K562 (cell line): Measurements from ENCODE around the gene ZBTB16. TPM values are rescaled to one million over a fixed set of nuclear protein-coding genes. Genes with fewer than 3 reads are reported as not detected.

Source experiments
- ATAC-seq: fragments of 200-7000 bp; cut with Tn5 transposase; 3 replicates; pipeline ENCODE4 v1.9.1; 2020; ENCODE audit warnings: moderate library complexity
- BruUV-seq: library from RNA; stranded (reverse); fragments of 400-500 nt; replicated peaks from 2 replicates; lab custom pipeline; 2021; lab: Mats Ljungman, UMichigan
- CTCF ChIA-PET: fragments of 300-600 bp; formaldehyde crosslinking; extraction: SDS; loops from one replicate; lab custom pipeline; 2021; ENCODE audit warnings: low intra/inter-chr PET ratio; lab: Yijun Ruan, JAX
- POLR2A ChIA-PET: fragments of 300-600, 350-650 bp; sonication (Branson Sonifier 250); formaldehyde crosslinking; extraction: SDS; loops from one replicate; lab custom pipeline; 2021; ENCODE audit warnings: antibody characterized with exemption, inconsistent platforms; lab: Yijun Ruan, JAX
- DNase-seq, 4 experiments: peaks; one replicate each; pipeline versions ENCODE4 v3.0.0 to v3.0.0-alpha.2; 2011 to 2018; ENCODE audit warnings: low spot score in 3 of 4, mixed read lengths in 3 of 4; ENCODE audit errors: extremely low read depth in 1 of 4
- FAIRE-seq: peaks from 2 replicates; lab custom pipeline; 2011; peaks lifted over from hg19 to GRCh38; lab: Jason Lieb, UNC
- H2AFZ ChIP-seq: 2 replicates; pipeline ENCODE4 v1.6.0; 2011; ENCODE audit warnings: low read depth, low read length, control low read depth, inconsistent platforms
- H3K27ac ChIP-seq: fragments of 200-600 bp; 3 replicates; pipeline ENCODE4 v1.8.0; 2011; ENCODE audit warnings: low read depth, mild to moderate bottlenecking, control low read depth, inconsistent platforms, low read length, moderate library complexity, mixed read lengths; ENCODE audit errors: extremely low read depth
- H3K27me3 ChIP-seq, 2 experiments: fragments of 300-600 bp in 1 of 2; 2 replicates in 1 of 2; 3 replicates in 1 of 2; pipeline versions ENCODE4 v1.6.0 to v1.8.0; 2011; ENCODE audit warnings: inconsistent platforms in 2 of 2, low read length in 2 of 2, mild to moderate bottlenecking in 1 of 2, mixed read lengths in 1 of 2, moderate library complexity in 1 of 2; ENCODE audit not compliant: control insufficient read depth in 2 of 2, insufficient read depth in 2 of 2
- H3K36me3 ChIP-seq: fragments of 300-600 bp; 3 replicates; pipeline ENCODE4 v1.8.0; 2011; ENCODE audit warnings: mild to moderate bottlenecking, low read length, inconsistent platforms; ENCODE audit not compliant: control insufficient read depth, insufficient read depth
- H3K4me1 ChIP-seq, 2 experiments: fragments of 200-600 bp in 1 of 2; replicated peaks in 1 of 2; 2 replicates in 1 of 2; 3 replicates in 1 of 2; pipeline versions ENCODE4 v1.5.1 to v1.8.0; 2011; ENCODE audit warnings: inconsistent platforms in 2 of 2, low read length in 2 of 2, mild to moderate bottlenecking in 1 of 2, mixed read lengths in 1 of 2, moderate library complexity in 1 of 2; ENCODE audit not compliant: control insufficient read depth in 2 of 2, insufficient read depth in 2 of 2
- H3K4me2 ChIP-seq: 2 replicates; pipeline ENCODE4 v1.6.1; 2011; ENCODE audit warnings: low read length, control low read depth, inconsistent platforms, mixed read lengths; ENCODE audit not compliant: insufficient read depth
- H3K4me3 ChIP-seq: fragments of 200-600 bp; sonication (generic), shearing (Covaris generic); 2 replicates; pipeline ENCODE4 v1.5.1; 2016; ENCODE audit warnings: control low read depth, inconsistent platforms
- H3K79me2 ChIP-seq: fragments of 200-600 bp; 3 replicates; pipeline ENCODE4 v1.8.0; 2011; ENCODE audit warnings: low read length, inconsistent platforms; ENCODE audit not compliant: control insufficient read depth, insufficient read depth
- H3K9ac ChIP-seq, 2 experiments: 2 replicates each; pipeline versions ENCODE4 v1.6.0 to v1.6.1; 2011; ENCODE audit warnings: low read depth in 2 of 2, low read length in 2 of 2, control low read depth in 1 of 2, inconsistent platforms in 1 of 2, mild to moderate bottlenecking in 1 of 2, mixed read lengths in 1 of 2; ENCODE audit not compliant: insufficient read depth in 1 of 2
- H3K9me1 ChIP-seq: one replicate; pipeline ENCODE4 v1.6.0; 2011; ENCODE audit warnings: inconsistent platforms, mild to moderate bottlenecking, low read length, moderate library complexity; ENCODE audit not compliant: control insufficient read depth, insufficient read depth
- H3K9me3 ChIP-seq: replicated peaks from 2 replicates; pipeline ENCODE4 v1.5.1; 2011; ENCODE audit warnings: low read depth, low read length, inconsistent platforms; ENCODE audit not compliant: control insufficient read depth, insufficient read depth
- H4K20me1 ChIP-seq: replicated peaks from 2 replicates; pipeline ENCODE4 v1.6.1; 2011; ENCODE audit warnings: low read length, inconsistent platforms, mixed read lengths; ENCODE audit not compliant: control insufficient read depth, insufficient read depth
- CAMTA2 ChIP-seq: fragments of 250-450 bp; sonication (Bioruptor Pico); conservative IDR thresholded peaks from 2 replicates; pipeline ENCODE4 v1.5.1; 2022
- FOSL1 ChIP-seq: fragments of 200-800 bp; sonication (Bioruptor generic); conservative IDR thresholded peaks from 2 replicates; pipeline ENCODE4 v1.6.1; 2016; ENCODE audit warnings: missing genetic modification characterization, missing compliant biosample characterization
- IRF2 ChIP-seq: sonication (generic); formaldehyde crosslinking; IDR thresholded peaks from 2 replicates; pipeline ENCODE4 v1.8.1; 2022; ENCODE audit warnings: mild to moderate bottlenecking, missing genetic modification reagents
- U2AF2 ChIP-seq: fragments of 200-400 bp; formaldehyde crosslinking; optimal IDR thresholded peaks from 2 replicates; pipeline ENCODE3; 2017; ENCODE audit warnings: low read depth, mild to moderate bottlenecking, low read length
- WGBS: fragments of 100-300 bp; shearing (Covaris generic); methylation state at CpG from one replicate; pipeline ENCODE4 v1.1.6; 2016; ENCODE audit warnings: low coverage, mixed read lengths; ENCODE audit not compliant: insufficient coverage; ENCODE audit errors: missing lambda C conversion rate; 5-methylcytosine and 5-hydroxymethylcytosine counted together
- in situ Hi-C: fragments of 300-500 bp; cut with MboI; formaldehyde crosslinking; loops from 4 replicates; pipeline ENCODE4 v1.15.0; 2018; ENCODE audit warnings: inconsistent platforms, mixed read lengths
- intact Hi-C: fragments of 100-400 bp; cut with micrococcal nuclease; formaldehyde crosslinking; loops from 2 replicates; pipeline ENCODE4 v1.14.2; 2022
- polyA plus RNA-seq, 8 experiments: library from polyadenylated mRNA; depleted of rRNA in 4 of 8; stranded (reverse) in 5 of 8; unstranded in 3 of 8; fragments of >200 nt; fragmentation: Nextera tagmentation in 2 of 8; fragmentation: Illumina TruSeq in 1 of 8; extraction: Ambion mirVana in 2 of 8; extraction: Trizol in 1 of 8; gene quantifications; 2 replicates each; pipeline versions ENCODE4 v1.2.1 to v1.2.3, GENCODE V29; 2011 to 2014; ENCODE audit warnings: inconsistent platforms in 1 of 8, missing spikeins in 1 of 8
- total RNA-seq, 7 experiments: library from RNA; depleted of rRNA in 6 of 7; stranded (reverse); fragments of >200 nt in 6 of 7; fragmentation: Illumina TruSeq in 2 of 7; extraction: Trizol in 2 of 7; gene quantifications; 2 replicates each; pipeline versions ENCODE4 v1.2.1 to v1.2.3, GENCODE V29; 2011 to 2021; ENCODE audit warnings: low replicate concordance in 1 of 7
- TF ChIP-seq, protein P1 (sequence below): fragments of 450-650 bp; IDR thresholded peaks from 2 replicates; pipeline ENCODE4 v1.6.1; 2017; ENCODE audit warnings: antibody characterized with exemption, mild to moderate bottlenecking

Gene ZBTB16
- total and polyA plus RNA-seq, 9 of the 15 experiments (the other 6 are each of a cell fraction or from before 2014, with no cell fraction given): 0.06 to 0.40 (median 0.24) TPM; not detected in 4

DNA sequence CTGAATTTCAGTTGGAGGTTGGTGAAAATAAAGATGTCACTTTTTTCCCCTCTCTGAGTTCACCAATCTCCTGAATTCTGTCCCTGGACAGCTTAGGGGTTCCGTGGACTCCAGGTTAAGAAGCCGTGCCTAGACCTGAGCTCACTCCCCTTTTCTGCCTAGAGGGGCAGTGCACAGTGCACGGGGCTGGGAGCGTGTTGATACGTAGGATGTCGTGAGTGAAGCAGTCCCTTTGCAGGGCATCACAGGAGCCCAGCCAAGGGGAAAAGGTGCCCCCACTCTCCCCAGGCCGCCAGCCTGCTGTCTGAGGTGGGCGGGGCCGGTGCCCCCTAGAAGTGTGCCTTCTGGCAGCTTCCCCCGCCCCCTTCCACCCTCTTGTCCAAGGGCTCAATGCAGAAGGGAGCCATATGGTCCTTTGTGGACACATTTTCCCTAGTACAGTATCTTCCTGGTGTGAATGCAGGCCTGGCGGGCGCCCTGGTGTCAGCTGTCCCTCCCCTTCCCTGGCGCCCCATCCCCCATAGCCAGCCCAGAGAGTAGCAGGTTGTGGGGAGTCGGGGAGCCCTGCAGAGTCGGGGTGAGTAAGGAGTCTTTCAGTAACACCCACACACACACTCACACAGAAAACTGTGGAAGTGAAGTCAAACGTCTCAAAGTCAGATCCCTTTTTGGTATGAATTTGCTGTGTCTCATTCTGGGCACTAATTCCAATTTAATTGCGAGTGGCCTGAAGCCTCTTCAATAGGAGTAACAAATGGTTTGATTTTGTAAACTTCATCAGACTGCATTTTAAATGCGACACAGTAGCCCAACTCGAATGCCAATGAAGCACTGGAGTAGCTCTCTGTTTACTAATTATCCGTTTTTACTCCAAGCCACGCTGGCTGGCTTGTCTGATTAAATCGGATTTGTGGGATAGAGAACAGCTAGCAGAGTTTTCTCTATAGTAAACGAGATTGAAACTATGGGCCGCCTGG, 169.2 kb downstream of the ZBTB16 start:
- Histone ChIP-seq H3K9me3 (no peaks in the 10 kb centered on the region), H3K36me3 (no peaks in the 10 kb centered on the region), H3K79me2 (no peaks in the 10 kb centered on the region), H3K4me1 (peaks cover 20% of the 10 kb centered on the region in 2 experiments), H2AFZ (peak overlapping the region; percentile 66), H3K9me1 (no peaks in the 10 kb centered on the region), H3K27me3 (no peaks in the 10 kb centered on the region), H3K27ac (no peak overlapping the region), H3K4me3 (no peak overlapping the region), H3K9ac (no peak overlapping the region), H3K4me2 (no peak overlapping the region), H4K20me1 (no peaks in the 10 kb centered on the region)
- ChIA-PET CTCF (no interaction called here), POLR2A (interaction anchor here (0.8 to 2.2 kb wide), 3 partner anchors 10 to 13 kb away, joined by 4 to 8 read pairs (median 5); no protein-coding TSS in a partner anchor)
- no TSS peak for BruUV-seq
- ATAC-seq: peak; percentile 56
- in situ Hi-C loops: no loop called here
- WGBS: 48% methylated on average over 21 of the region's 24 CpGs
- intact Hi-C loops: no loop called here
- FAIRE-seq: no peak
- DNase-seq: no peak
- TF ChIP-seq U2AF2 (no peak), FOSL1 (tag) (no peak), CAMTA2 (CRISPR knock-in tag) (no peak), IRF2 (CRISPR knock-in tag) (no peak)
- TF ChIP-seq, protein P1, sequence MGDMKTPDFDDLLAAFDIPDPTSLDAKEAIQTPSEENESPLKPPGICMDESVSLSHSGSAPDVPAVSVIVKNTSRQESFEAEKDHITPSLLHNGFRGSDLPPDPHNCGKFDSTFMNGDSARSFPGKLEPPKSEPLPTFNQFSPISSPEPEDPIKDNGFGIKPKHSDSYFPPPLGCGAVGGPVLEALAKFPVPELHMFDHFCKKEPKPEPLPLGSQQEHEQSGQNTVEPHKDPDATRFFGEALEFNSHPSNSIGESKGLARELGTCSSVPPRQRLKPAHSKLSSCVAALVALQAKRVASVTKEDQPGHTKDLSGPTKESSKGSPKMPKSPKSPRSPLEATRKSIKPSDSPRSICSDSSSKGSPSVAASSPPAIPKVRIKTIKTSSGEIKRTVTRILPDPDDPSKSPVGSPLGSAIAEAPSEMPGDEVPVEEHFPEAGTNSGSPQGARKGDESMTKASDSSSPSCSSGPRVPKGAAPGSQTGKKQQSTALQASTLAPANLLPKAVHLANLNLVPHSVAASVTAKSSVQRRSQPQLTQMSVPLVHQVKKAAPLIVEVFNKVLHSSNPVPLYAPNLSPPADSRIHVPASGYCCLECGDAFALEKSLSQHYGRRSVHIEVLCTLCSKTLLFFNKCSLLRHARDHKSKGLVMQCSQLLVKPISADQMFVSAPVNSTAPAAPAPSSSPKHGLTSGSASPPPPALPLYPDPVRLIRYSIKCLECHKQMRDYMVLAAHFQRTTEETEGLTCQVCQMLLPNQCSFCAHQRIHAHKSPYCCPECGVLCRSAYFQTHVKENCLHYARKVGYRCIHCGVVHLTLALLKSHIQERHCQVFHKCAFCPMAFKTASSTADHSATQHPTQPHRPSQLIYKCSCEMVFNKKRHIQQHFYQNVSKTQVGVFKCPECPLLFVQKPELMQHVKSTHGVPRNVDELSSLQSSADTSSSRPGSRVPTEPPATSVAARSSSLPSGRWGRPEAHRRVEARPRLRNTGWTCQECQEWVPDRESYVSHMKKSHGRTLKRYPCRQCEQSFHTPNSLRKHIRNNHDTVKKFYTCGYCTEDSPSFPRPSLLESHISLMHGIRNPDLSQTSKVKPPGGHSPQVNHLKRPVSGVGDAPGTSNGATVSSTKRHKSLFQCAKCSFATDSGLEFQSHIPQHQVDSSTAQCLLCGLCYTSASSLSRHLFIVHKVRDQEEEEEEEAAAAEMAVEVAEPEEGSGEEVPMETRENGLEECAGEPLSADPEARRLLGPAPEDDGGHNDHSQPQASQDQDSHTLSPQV: no peak
